GM19397 (cell line): ENCODE results near the gene CD40.
"Not testable (repeated sequence)": the region's sequence is repeated elsewhere in the genome, so short reads cannot be mapped to it uniquely, and the experiment has no call there.

Experiments
- ATAC-seq: cut with Tn5 transposase; IDR thresholded peaks from one replicate; pipeline ENCODE4 v1.9.1; 2021; ENCODE audit warnings: mild to moderate bottlenecking, moderate library complexity; ENCODE audit not compliant: unreplicated experiment

CD40 gene

GRCh38 chr20:46091622-46092535 lies 26.2 kb upstream of the CD40 start:
- not testable (repeated sequence) for ATAC-seq

- ATAC-seq: no peak
Observed at GRCh38 chr20:46093531-46093930, 24.6 kb upstream of the CD40 start.

- peak; percentile 53 for ATAC-seq
Observed at GRCh38 chr20:46099491-46100287, 18.4 kb upstream of the CD40 start.

- not testable (repeated sequence) for ATAC-seq
Observed at GRCh38 chr20:46100444-46100843, 17.7 kb upstream of the CD40 start.

- no peak for ATAC-seq
Observed at GRCh38 chr20:46100988-46101387, 17.1 kb upstream of the CD40 start.

GRCh38 chr20:46101957-46102356 lies 16.2 kb upstream of the CD40 start:
- no peak for ATAC-seq

- ATAC-seq: no peak
Observed at GRCh38 chr20:46102940-46103339, 15.2 kb upstream of the CD40 start.

GRCh38 chr20:46104262-46104661 lies 13.9 kb upstream of the CD40 start:
- ATAC-seq: no peak

- no peak for ATAC-seq
Observed at GRCh38 chr20:46107061-46107460, 11.1 kb upstream of the CD40 start.

- peak; percentile 77 for ATAC-seq
Observed at GRCh38 chr20:46108435-46108841, 9.7 kb upstream of the CD40 start.

GRCh38 chr20:46108976-46109375 lies 9.1 kb upstream of the CD40 start:
- no peak for ATAC-seq

- ATAC-seq: peak; percentile 38
Observed at GRCh38 chr20:46111028-46111835, 6.9 kb upstream of the CD40 start.

GRCh38 chr20:46111836-46112212 lies 6.3 kb upstream of the CD40 start:
- no peak for ATAC-seq

- no peak for ATAC-seq
Observed at GRCh38 chr20:46112430-46113112, 5.5 kb upstream of the CD40 start.

GRCh38 chr20:46113113-46113470 lies 5.0 kb upstream of the CD40 start:
- ATAC-seq: no peak

- ATAC-seq: no peak
Observed at GRCh38 chr20:46114449-46114848, 3.7 kb upstream of the CD40 start.

- ATAC-seq: peak; percentile 55
Observed at GRCh38 chr20:46118481-46119020, 437 bp downstream of the CD40 start.

- ATAC-seq: peak; percentile 43
Observed at GRCh38 chr20:46119028-46119546, 973 bp downstream of the CD40 start.

GRCh38 chr20:46119547-46119946 lies 1.4 kb downstream of the CD40 start:
- ATAC-seq: no peak

- no peak for ATAC-seq
Observed at GRCh38 chr20:46120136-46120535, 2.0 kb downstream of the CD40 start.
